ENCODE results near the gene HPS1. TPM values are rescaled to one million over a fixed set of nuclear protein-coding genes. Genes with fewer than 3 reads are reported as not detected.

HPS1 gene
- total RNA-seq, 3 donors from 2014 or later (not counting 1 experiment from before 2014, with no cell fraction given): 92.4 to 103 (median 102) TPM

GRCh38 chr10:98472196-98472595 lies 25.5 kb upstream of the HPS1 start:
- peaks cover 11% of the 10 kb centered on the region for H3K4me1 ChIP-seq (ENCODE audit: control insufficient read depth, insufficient read depth, low read length)
- ATAC-seq (no peak), DNase-seq (no peak)
- intact Hi-C loops (cut with micrococcal nuclease): no loop called here
- Mint-ChIP-seq H3K4me1 (peaks cover 5 to 12% of the 10 kb centered on the region in 2 donors), H3K36me3 (no peaks in the 10 kb centered on the region), H3K27ac (no peak overlapping the region), H3K9me3 (no peaks in the 10 kb centered on the region), H3K4me3 (no peak overlapping the region), H3K27me3 (ENCODE audit: low read depth in 2 of 2) (no peaks in the 10 kb centered on the region)
- H3K27ac ChIP-seq (ENCODE audit: low read length): no peak overlapping the region
- no peaks in the 10 kb centered on the region for H3K9me3 ChIP-seq (ENCODE audit: control insufficient read depth, insufficient read depth, low read length)
- H3K27me3 ChIP-seq (ENCODE audit: control insufficient read depth, insufficient read depth, low read length): no peaks in the 10 kb centered on the region
- no peak for TF ChIP-seq CTCF (IDR thresholded peaks at IDR 0.05)
- H3K36me3 ChIP-seq (ENCODE audit: control insufficient read depth, insufficient read depth, low read length): no peaks in the 10 kb centered on the region
- 13% methylated on average over 2 of the region's 4 CpGs for WGBS (ENCODE audit: insufficient coverage)
- H3K4me3 ChIP-seq (ENCODE audit: low read length): no peak overlapping the region

- TF ChIP-seq CTCF (IDR thresholded peaks at IDR 0.05): no peak
Measured at GRCh38 chr10:98470850-98471249, 24.1 kb upstream of the HPS1 start.

GRCh38 chr10:98469001-98469931 lies 22.5 kb upstream of the HPS1 start:
- H3K36me3 Mint-ChIP-seq: no peaks in the 10 kb centered on the region
- H3K4me3 Mint-ChIP-seq: peak overlapping the region; percentile 82
- Histone ChIP-seq H3K27ac (ENCODE audit: low read length) (no peak overlapping the region), H3K9me3 (ENCODE audit: control insufficient read depth, insufficient read depth, low read length) (no peaks in the 10 kb centered on the region), H3K27me3 (ENCODE audit: control insufficient read depth, insufficient read depth, low read length) (no peaks in the 10 kb centered on the region), H3K4me1 (ENCODE audit: control insufficient read depth, insufficient read depth, low read length) (peaks cover 11% of the 10 kb centered on the region), H3K36me3 (ENCODE audit: control insufficient read depth, insufficient read depth, low read length) (no peaks in the 10 kb centered on the region), H3K4me3 (ENCODE audit: low read length) (no peak overlapping the region)
- intact Hi-C loops (cut with micrococcal nuclease): loop anchor here (5.0 kb wide), 1 partner anchor 1143 kb away; no protein-coding TSS in a partner anchor
- DNase-seq: no peak
- TF ChIP-seq CTCF (IDR thresholded peaks at IDR 0.05): no peak
- H3K9me3 Mint-ChIP-seq: no peaks in the 10 kb centered on the region
- H3K4me1 Mint-ChIP-seq: peaks cover 8 to 15% of the 10 kb centered on the region in 2 donors
- H3K27ac Mint-ChIP-seq: no peak overlapping the region
- H3K27me3 Mint-ChIP-seq (ENCODE audit: low read depth in 2 of 2): peaks cover 6% of the 10 kb centered on the region in 2 donors
- 93% methylated on average over 2 of the region's 2 CpGs for WGBS (ENCODE audit: insufficient coverage)
- no peak for ATAC-seq

More at GRCh38 chr10:98470850-98471249, 24.1 kb upstream of the HPS1 start:
- H3K27ac Mint-ChIP-seq: no peak overlapping the region
- Histone ChIP-seq H3K27ac (ENCODE audit: low read length) (no peak overlapping the region), H3K36me3 (ENCODE audit: control insufficient read depth, insufficient read depth, low read length) (no peaks in the 10 kb centered on the region), H3K27me3 (ENCODE audit: control insufficient read depth, insufficient read depth, low read length) (no peaks in the 10 kb centered on the region), H3K4me3 (ENCODE audit: low read length) (no peak overlapping the region), H3K4me1 (ENCODE audit: control insufficient read depth, insufficient read depth, low read length) (peaks cover 11% of the 10 kb centered on the region), H3K9me3 (ENCODE audit: control insufficient read depth, insufficient read depth, low read length) (no peaks in the 10 kb centered on the region)
- intact Hi-C loops (cut with micrococcal nuclease): no loop called here
- no peak for DNase-seq
- H3K27me3 Mint-ChIP-seq (ENCODE audit: low read depth in 2 of 2): peaks cover 0 to 3% of the 10 kb centered on the region in 2 donors
- H3K36me3 Mint-ChIP-seq: no peaks in the 10 kb centered on the region
- no peak for ATAC-seq
- peaks cover 8 to 15% of the 10 kb centered on the region in 2 donors for H3K4me1 Mint-ChIP-seq
- no peaks in the 10 kb centered on the region for H3K9me3 Mint-ChIP-seq
- no peak overlapping the region for H3K4me3 Mint-ChIP-seq
- 98% methylated on average over 5 of the region's 5 CpGs for WGBS (ENCODE audit: insufficient coverage)

All from natural killer cell (primary cell).